GM18951 (cell line): ENCODE results near the gene RAPGEF3.

Source experiments
- POLR2A ChIP-seq: IDR thresholded peaks from 4 replicates; pipeline ENCODE4 v1.6.1; 2011; ENCODE audit warnings: mild to moderate bottlenecking; ENCODE audit not compliant: insufficient read length, insufficient read depth; ENCODE audit errors: extremely low read depth
- in situ Hi-C: fragments of 300-500 bp; cut with MboI; formaldehyde crosslinking; loops from one replicate; pipeline ENCODE4 v1.12.0; 2022; ENCODE audit warnings: low sequenced_read_pairs, mixed read lengths, inconsistent platforms; ENCODE audit not compliant: unreplicated experiment

The RAPGEF3 gene

GRCh38 chr12:47744005-47744651 is 14.6 kb downstream of the RAPGEF3 start:
- in situ Hi-C loops: no loop called here
- no peak for TF ChIP-seq POLR2A

DNA sequence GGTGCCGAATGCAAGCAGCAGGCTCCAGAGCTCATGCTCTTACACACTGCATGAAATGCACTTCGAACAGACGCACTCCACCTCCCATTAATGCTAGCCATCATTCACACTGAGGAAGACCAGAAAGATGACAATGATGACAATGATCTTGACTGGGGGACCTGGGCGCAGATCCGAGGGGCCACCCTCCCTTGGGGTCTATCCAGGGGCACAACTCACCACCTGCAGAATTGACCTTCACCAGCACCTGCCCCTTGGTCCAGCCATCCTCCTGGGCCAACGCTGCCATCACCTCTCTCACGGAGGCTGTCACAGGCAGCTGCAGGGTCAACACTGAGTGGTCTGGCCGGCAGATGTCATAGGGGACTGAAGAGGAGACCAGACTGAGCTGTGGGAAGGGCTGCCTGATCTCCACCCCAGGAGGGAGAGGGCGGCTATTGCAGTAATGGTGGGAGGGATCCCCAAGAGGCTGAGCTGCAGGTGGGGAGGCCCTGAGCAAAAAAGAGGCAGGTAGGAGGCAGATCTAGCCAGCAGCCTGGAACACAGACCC is 15.3 kb downstream of the RAPGEF3 start:
- no peak for TF ChIP-seq POLR2A
- in situ Hi-C loops: no loop called here

DNA sequence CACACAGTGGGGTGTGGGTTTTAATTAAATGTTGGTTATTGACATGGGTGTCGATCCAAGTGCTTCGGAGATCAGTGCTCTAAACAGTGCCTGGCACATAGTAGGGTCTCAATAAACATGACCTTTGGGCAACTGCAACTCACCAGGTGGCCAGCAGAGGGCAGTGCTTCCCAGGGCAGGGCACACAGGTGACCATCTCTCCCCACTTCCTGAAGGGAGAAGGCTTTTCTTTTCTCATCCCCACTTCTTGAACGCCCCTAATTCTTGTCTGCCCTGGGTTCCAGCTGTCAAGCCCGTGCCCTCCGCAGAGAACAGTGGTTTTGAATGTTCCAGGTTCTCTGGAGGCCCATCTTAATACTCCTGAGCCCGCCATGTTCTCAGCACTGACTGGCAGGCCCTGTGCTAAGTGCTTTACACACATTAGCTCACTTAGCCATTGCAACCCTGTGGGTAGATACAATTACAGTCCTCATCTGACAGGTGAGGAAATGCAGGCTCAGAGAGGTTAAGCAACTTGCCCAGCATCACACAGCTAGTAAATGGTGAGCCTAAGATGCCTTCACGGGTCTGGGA is 16.3 kb downstream of the RAPGEF3 start:
- no peak for TF ChIP-seq POLR2A
- in situ Hi-C loops: no loop called here

DNA sequence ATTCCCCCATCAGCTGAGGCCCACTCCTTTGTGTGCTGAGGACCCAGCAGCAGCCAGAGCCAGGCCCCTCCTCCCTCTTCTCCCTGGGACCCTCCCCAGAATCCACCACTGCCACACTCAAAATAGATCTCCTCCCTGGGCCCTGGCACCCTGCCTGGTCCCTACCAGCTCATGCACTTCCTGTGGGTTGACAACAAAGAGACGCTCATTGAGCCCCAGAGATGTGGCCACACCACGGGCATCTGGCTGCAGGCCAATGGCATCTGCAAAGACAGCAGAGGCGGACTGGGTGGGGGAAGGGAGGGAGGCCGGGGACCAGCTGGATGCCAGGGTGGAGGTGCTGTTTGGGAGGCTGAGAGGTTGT is 17.4 kb downstream of the RAPGEF3 start:
- in situ Hi-C loops: no loop called here
- TF ChIP-seq POLR2A: no peak

GRCh38 chr12:47740606-47741339 is 17.9 kb downstream of the RAPGEF3 start:
- in situ Hi-C loops: no loop called here
- no peak for TF ChIP-seq POLR2A

- peak; percentile 15 for TF ChIP-seq POLR2A
- in situ Hi-C loops: no loop called here
Measured at GRCh38 chr12:47739979-47740378, 18.7 kb downstream of the RAPGEF3 start.

DNA sequence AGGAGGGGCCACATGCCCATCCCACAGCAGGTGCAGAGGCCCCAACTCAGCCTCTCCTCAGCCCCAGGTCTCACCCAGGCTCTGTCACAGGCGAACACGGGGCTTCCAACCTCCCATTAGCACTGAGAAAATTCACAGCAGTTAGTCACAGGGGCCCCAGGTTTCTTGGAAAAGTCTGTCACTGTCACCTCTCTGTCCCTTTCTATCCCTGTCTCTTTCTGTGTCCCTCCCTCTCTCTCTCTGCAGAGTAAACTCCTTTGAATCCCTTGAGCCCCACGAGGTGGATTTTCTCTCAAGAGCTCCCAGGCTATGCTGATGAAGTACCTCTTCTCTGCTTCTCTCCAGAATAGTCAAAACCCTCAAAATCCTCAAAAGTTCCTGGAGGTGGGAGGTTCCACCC is 19.4 kb downstream of the RAPGEF3 start:
- no peak for TF ChIP-seq POLR2A
- in situ Hi-C loops: no loop called here

GRCh38 chr12:47737936-47738594 is 20.6 kb downstream of the RAPGEF3 start:
- TF ChIP-seq POLR2A: no peak
- in situ Hi-C loops: no loop called here

GRCh38 chr12:47736877-47737676 is 21.6 kb downstream of the RAPGEF3 start:
- TF ChIP-seq POLR2A: no peak
- in situ Hi-C loops: no loop called here

DNA sequence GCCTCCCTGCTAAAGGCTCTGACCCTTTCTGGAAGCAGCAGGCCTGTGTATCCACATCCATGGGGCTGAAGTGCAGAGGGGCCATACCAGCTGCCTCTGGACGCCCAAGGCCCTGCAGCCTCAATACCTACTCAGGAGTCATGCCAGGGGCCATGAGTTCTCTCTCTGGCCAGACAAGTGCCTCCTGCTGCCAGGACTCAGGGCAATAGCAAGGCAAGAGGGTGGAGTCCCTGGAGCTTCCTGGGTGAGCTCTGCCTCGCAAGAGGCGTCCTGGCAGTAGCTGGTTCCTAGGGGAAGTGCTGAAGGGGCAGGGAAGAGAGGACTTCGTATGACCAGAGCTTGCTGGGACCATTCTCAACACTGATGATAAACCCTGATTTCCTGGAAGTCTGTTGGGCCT is 22.5 kb downstream of the RAPGEF3 start:
- no peak for TF ChIP-seq POLR2A
- in situ Hi-C loops: no loop called here

DNA sequence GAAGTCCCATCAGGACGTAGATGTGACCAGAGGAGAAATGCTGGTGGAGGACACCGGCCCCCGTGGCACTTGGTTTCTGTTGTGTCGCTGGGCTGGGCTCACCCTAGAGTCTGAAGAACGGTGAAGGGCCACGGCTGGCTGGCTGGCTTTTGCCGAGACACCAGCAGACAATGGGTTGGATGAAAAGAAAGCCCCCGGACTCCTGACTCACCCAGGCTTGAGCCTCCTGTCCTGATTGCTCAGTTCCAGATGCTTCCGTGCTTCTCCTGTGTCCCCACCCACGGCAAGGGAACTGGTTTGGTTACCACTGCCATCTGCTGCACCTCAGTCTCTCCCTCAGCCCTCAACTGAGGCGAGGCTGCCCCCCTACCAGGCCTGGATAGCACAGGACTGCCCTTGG is 23.0 kb downstream of the RAPGEF3 start:
- in situ Hi-C loops: no loop called here
- TF ChIP-seq POLR2A: no peak

- TF ChIP-seq POLR2A: no peak
- in situ Hi-C loops: no loop called here
Measured at GRCh38 chr12:47734725-47735480, 23.8 kb downstream of the RAPGEF3 start.
